ENCODE data around the gene OR51E2.

DNA sequence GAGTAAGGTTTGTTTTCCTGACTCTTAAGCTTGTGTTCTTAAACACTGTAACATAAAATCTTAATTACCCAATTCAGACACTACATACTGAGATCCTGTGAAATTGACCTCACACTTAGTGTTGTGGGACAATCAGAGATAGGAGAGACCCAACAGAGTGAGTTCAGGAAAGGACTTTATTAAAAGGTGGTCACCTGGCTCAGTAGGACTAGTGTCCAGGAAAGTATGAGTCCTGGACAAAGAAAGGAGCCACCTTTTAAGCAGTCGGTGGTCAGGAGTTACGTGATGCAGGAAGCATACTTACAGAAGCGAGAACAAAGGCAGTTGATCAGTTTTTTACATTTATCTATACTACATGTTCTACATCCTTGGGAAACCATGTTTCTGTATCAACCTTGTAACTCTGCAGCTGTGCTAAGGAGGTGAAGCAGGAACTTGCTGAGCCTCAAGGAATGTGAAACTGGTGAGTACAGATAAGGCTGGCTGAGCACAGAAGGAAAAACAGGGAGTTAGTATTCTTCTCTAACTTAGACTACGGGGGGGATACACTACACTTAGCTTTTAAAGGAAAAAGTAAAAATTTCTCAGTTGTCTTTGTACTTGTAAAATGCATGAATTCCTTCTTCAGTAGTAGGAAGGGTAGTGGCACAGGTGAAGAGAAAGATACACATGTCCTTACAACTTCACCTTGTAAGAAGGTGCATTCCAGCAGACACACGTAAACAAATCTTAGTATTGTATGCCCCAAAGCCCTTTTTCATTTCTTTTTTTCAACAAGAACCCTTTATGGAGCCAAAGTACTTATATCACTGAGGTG, 38.8 kb downstream of the OR51E2 start:
- no peak for TF ChIP-seq POLR2A (IDR thresholded peaks at IDR 0.05)
- TF ChIP-seq, protein P1, sequence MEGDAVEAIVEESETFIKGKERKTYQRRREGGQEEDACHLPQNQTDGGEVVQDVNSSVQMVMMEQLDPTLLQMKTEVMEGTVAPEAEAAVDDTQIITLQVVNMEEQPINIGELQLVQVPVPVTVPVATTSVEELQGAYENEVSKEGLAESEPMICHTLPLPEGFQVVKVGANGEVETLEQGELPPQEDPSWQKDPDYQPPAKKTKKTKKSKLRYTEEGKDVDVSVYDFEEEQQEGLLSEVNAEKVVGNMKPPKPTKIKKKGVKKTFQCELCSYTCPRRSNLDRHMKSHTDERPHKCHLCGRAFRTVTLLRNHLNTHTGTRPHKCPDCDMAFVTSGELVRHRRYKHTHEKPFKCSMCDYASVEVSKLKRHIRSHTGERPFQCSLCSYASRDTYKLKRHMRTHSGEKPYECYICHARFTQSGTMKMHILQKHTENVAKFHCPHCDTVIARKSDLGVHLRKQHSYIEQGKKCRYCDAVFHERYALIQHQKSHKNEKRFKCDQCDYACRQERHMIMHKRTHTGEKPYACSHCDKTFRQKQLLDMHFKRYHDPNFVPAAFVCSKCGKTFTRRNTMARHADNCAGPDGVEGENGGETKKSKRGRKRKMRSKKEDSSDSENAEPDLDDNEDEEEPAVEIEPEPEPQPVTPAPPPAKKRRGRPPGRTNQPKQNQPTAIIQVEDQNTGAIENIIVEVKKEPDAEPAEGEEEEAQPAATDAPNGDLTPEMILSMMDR (IDR thresholded peaks at IDR 0.05 in 4 of 5, conservative IDR thresholded peaks at IDR 0.05 in 1 of 5) = no peak

Measured in gastrocnemius medialis (tissue), 4 donors.